ENCODE data around the gene BMP8A.
"Not testable (repeated sequence)": the region's sequence is repeated elsewhere in the genome, so short reads cannot be mapped to it uniquely, and the experiment has no call there.

BMP8A gene

GRCh38 chr1:39499668-39500067, 8.2 kb downstream of the BMP8A start:
- H3K4me1 Mint-ChIP-seq = no peaks in the 10 kb centered on the region
- ATAC-seq (replicated peaks; ENCODE audit: extremely low read depth, poor library complexity, severe bottlenecking) (no peak), DNase-seq (ENCODE audit: low spot score in 2 of 2) (no peak)
- no peaks in the 10 kb centered on the region for H3K36me3 Mint-ChIP-seq (ENCODE audit: insufficient read depth)
- H3K27ac Mint-ChIP-seq (ENCODE audit: low read depth) = no peak overlapping the region
- H3K9me3 Mint-ChIP-seq = no peaks in the 10 kb centered on the region
- no peak overlapping the region for H3K4me3 Mint-ChIP-seq
- peaks cover 1% of the 10 kb centered on the region for H3K27me3 Mint-ChIP-seq

- no peaks in the 10 kb centered on the region for H3K4me1 Mint-ChIP-seq
- H3K36me3 Mint-ChIP-seq (ENCODE audit: insufficient read depth) = no peaks in the 10 kb centered on the region
- ATAC-seq (replicated peaks; ENCODE audit: extremely low read depth, poor library complexity, severe bottlenecking) (no peak), DNase-seq (ENCODE audit: low spot score in 2 of 2) (no peak)
- H3K27me3 Mint-ChIP-seq = no peaks in the 10 kb centered on the region
- no peak overlapping the region for H3K4me3 Mint-ChIP-seq
- H3K9me3 Mint-ChIP-seq = no peaks in the 10 kb centered on the region
- H3K27ac Mint-ChIP-seq (ENCODE audit: low read depth) = no peak overlapping the region
Observed at GRCh38 chr1:39500862-39501389, 9.5 kb downstream of the BMP8A start.

GRCh38 chr1:39501666-39502065, 10.2 kb downstream of the BMP8A start:
- no peaks in the 10 kb centered on the region for H3K9me3 Mint-ChIP-seq
- no peak overlapping the region for H3K27ac Mint-ChIP-seq (ENCODE audit: low read depth)
- H3K36me3 Mint-ChIP-seq (ENCODE audit: insufficient read depth) = no peaks in the 10 kb centered on the region
- DNase-seq (ENCODE audit: low spot score in 2 of 2) (no peak), ATAC-seq (replicated peaks; ENCODE audit: extremely low read depth, poor library complexity, severe bottlenecking) (no peak)
- no peak overlapping the region for H3K4me3 Mint-ChIP-seq
- H3K27me3 Mint-ChIP-seq = no peaks in the 10 kb centered on the region
- H3K4me1 Mint-ChIP-seq = no peaks in the 10 kb centered on the region

- not testable (repeated sequence) for H3K9me3 Mint-ChIP-seq; H3K27ac Mint-ChIP-seq (ENCODE audit: low read depth); H3K27me3 Mint-ChIP-seq; H3K36me3 Mint-ChIP-seq (ENCODE audit: insufficient read depth); ATAC-seq (replicated peaks; ENCODE audit: extremely low read depth, poor library complexity, severe bottlenecking); DNase-seq (ENCODE audit: low spot score in 2 of 2); H3K4me3 Mint-ChIP-seq; H3K4me1 Mint-ChIP-seq
Observed at GRCh38 chr1:39504436-39504835, 13.0 kb downstream of the BMP8A start.

GRCh38 chr1:39505289-39505688, 13.9 kb downstream of the BMP8A start:
- no peak for DNase-seq (ENCODE audit: low spot score in 2 of 2)
- Mint-ChIP-seq H3K27ac (ENCODE audit: low read depth) (no peak overlapping the region), H3K9me3 (no peaks in the 10 kb centered on the region), H3K4me1 (peaks cover 10% of the 10 kb centered on the region), H3K27me3 (no peaks in the 10 kb centered on the region), H3K36me3 (ENCODE audit: insufficient read depth) (peaks cover 2% of the 10 kb centered on the region), H3K4me3 (no peak overlapping the region)
- ATAC-seq (replicated peaks; ENCODE audit: extremely low read depth, poor library complexity, severe bottlenecking) = no peak

GRCh38 chr1:39507230-39507928, 15.9 kb downstream of the BMP8A start:
- Mint-ChIP-seq H3K27me3 (no peaks in the 10 kb centered on the region), H3K27ac (ENCODE audit: low read depth) (no peak overlapping the region), H3K36me3 (ENCODE audit: insufficient read depth) (peaks cover 2% of the 10 kb centered on the region), H3K4me1 (peaks cover 10% of the 10 kb centered on the region), H3K4me3 (no peak overlapping the region), H3K9me3 (no peaks in the 10 kb centered on the region)
- no peak for ATAC-seq (replicated peaks; ENCODE audit: extremely low read depth, poor library complexity, severe bottlenecking)
- no peak for DNase-seq (ENCODE audit: low spot score in 2 of 2)

- H3K9me3 Mint-ChIP-seq = no peaks in the 10 kb centered on the region
- no peak overlapping the region for H3K4me3 Mint-ChIP-seq
- DNase-seq (ENCODE audit: low spot score in 2 of 2) (no peak), ATAC-seq (replicated peaks; ENCODE audit: extremely low read depth, poor library complexity, severe bottlenecking) (no peak)
- no peak overlapping the region for H3K27ac Mint-ChIP-seq (ENCODE audit: low read depth)
- H3K4me1 Mint-ChIP-seq = peaks cover 10% of the 10 kb centered on the region
- peaks cover 2% of the 10 kb centered on the region for H3K36me3 Mint-ChIP-seq (ENCODE audit: insufficient read depth)
- no peaks in the 10 kb centered on the region for H3K27me3 Mint-ChIP-seq
Observed at GRCh38 chr1:39508266-39508665, 16.8 kb downstream of the BMP8A start.

GRCh38 chr1:39508857-39509305, 17.4 kb downstream of the BMP8A start:
- ATAC-seq (replicated peaks; ENCODE audit: extremely low read depth, poor library complexity, severe bottlenecking) (peak; percentile 26), DNase-seq (ENCODE audit: low spot score in 2 of 2) (no peak)
- Mint-ChIP-seq H3K27me3 (no peaks in the 10 kb centered on the region), H3K4me3 (peak overlapping the region; percentile 42), H3K4me1 (peaks cover 10% of the 10 kb centered on the region), H3K36me3 (ENCODE audit: insufficient read depth) (peaks cover 2% of the 10 kb centered on the region), H3K9me3 (no peaks in the 10 kb centered on the region), H3K27ac (ENCODE audit: low read depth) (no peak overlapping the region)

GRCh38 chr1:39509360-39510009, 18.0 kb downstream of the BMP8A start:
- no peak for DNase-seq (ENCODE audit: low spot score in 2 of 2)
- H3K27ac Mint-ChIP-seq (ENCODE audit: low read depth) = no peak overlapping the region
- peak; percentile 48 for ATAC-seq (replicated peaks; ENCODE audit: extremely low read depth, poor library complexity, severe bottlenecking)

GRCh38 chr1:39510570-39511186, 19.2 kb downstream of the BMP8A start:
- DNase-seq (ENCODE audit: low spot score in 2 of 2); H3K27ac Mint-ChIP-seq (ENCODE audit: low read depth); H3K36me3 Mint-ChIP-seq (ENCODE audit: insufficient read depth); ATAC-seq (replicated peaks; ENCODE audit: extremely low read depth, poor library complexity, severe bottlenecking); H3K9me3 Mint-ChIP-seq; H3K4me3 Mint-ChIP-seq; H3K27me3 Mint-ChIP-seq: not testable (repeated sequence)
- H3K4me1 Mint-ChIP-seq = peaks cover 14% of the 10 kb centered on the region

More at GRCh38 chr1:39509360-39510009, 18.0 kb downstream of the BMP8A start:
- Mint-ChIP-seq H3K9me3 (no peaks in the 10 kb centered on the region), H3K4me3 (peak overlapping the region; percentile 42), H3K27me3 (no peaks in the 10 kb centered on the region), H3K4me1 (peaks cover 10% of the 10 kb centered on the region), H3K36me3 (ENCODE audit: insufficient read depth) (peaks cover 2% of the 10 kb centered on the region)

GRCh38 chr1:39511477-39511876, 20.0 kb downstream of the BMP8A start:
- not testable (repeated sequence) for DNase-seq (ENCODE audit: low spot score in 2 of 2); H3K27ac Mint-ChIP-seq (ENCODE audit: low read depth); H3K4me3 Mint-ChIP-seq; H3K27me3 Mint-ChIP-seq; H3K9me3 Mint-ChIP-seq; ATAC-seq (replicated peaks; ENCODE audit: extremely low read depth, poor library complexity, severe bottlenecking); H3K36me3 Mint-ChIP-seq (ENCODE audit: insufficient read depth)
- H3K4me1 Mint-ChIP-seq = peaks cover 14% of the 10 kb centered on the region

- not testable (repeated sequence) for H3K27ac Mint-ChIP-seq (ENCODE audit: low read depth); H3K36me3 Mint-ChIP-seq (ENCODE audit: insufficient read depth); H3K27me3 Mint-ChIP-seq; H3K9me3 Mint-ChIP-seq; H3K4me3 Mint-ChIP-seq; DNase-seq (ENCODE audit: low spot score in 2 of 2)
- H3K4me1 Mint-ChIP-seq = peaks cover 14% of the 10 kb centered on the region
- peak; percentile 38 for ATAC-seq (replicated peaks; ENCODE audit: extremely low read depth, poor library complexity, severe bottlenecking)
Observed at GRCh38 chr1:39512234-39512847, 20.9 kb downstream of the BMP8A start.
